HG03439 (cell line): ENCODE measurements around the gene ZNFX1.

ENCODE experiments used
- ATAC-seq: cut with Tn5 transposase; IDR thresholded peaks from one replicate; pipeline ENCODE4 v1.9.1; 2021; ENCODE audit warnings: mild to moderate bottlenecking, moderate library complexity; ENCODE audit not compliant: unreplicated experiment

The ZNFX1 gene

GRCh38 chr20:49293122-49293521 is 15.3 kb upstream of the ZNFX1 start:
- ATAC-seq: no peak

- no peak for ATAC-seq
These were observed 14.2 kb upstream of the ZNFX1 start for GRCh38 chr20:49292010-49292409.

GRCh38 chr20:49291200-49291599 is 13.3 kb upstream of the ZNFX1 start:
- no peak for ATAC-seq

- no peak for ATAC-seq
These were observed 12.8 kb upstream of the ZNFX1 start for GRCh38 chr20:49290608-49291191.

- no peak for ATAC-seq
These were observed 11.2 kb upstream of the ZNFX1 start for GRCh38 chr20:49288784-49289696.

- ATAC-seq: no peak
These were observed 10.4 kb upstream of the ZNFX1 start for GRCh38 chr20:49288250-49288751.

GRCh38 chr20:49287555-49288249 is 9.8 kb upstream of the ZNFX1 start:
- ATAC-seq: no peak

GRCh38 chr20:49286689-49287551 is 9.1 kb upstream of the ZNFX1 start:
- no peak for ATAC-seq

GRCh38 chr20:49285813-49286494 is 8.1 kb upstream of the ZNFX1 start:
- no peak for ATAC-seq

- ATAC-seq: no peak
These were observed 7.4 kb upstream of the ZNFX1 start for GRCh38 chr20:49285233-49285668.

GRCh38 chr20:49284818-49285217 is 7.0 kb upstream of the ZNFX1 start:
- no peak for ATAC-seq

- no peak for ATAC-seq
These were observed 6.1 kb upstream of the ZNFX1 start for GRCh38 chr20:49283703-49284625.

GRCh38 chr20:49283176-49283702 is 5.4 kb upstream of the ZNFX1 start:
- no peak for ATAC-seq

GRCh38 chr20:49282584-49283171 is 4.8 kb upstream of the ZNFX1 start:
- no peak for ATAC-seq

GRCh38 chr20:49281913-49282467 is 4.1 kb upstream of the ZNFX1 start:
- no peak for ATAC-seq

- no peak for ATAC-seq
These were observed 3.4 kb upstream of the ZNFX1 start for GRCh38 chr20:49281059-49281912.

GRCh38 chr20:49280463-49281058 is 2.7 kb upstream of the ZNFX1 start:
- no peak for ATAC-seq
